Mesendoderm (in vitro differentiated cells): ENCODE results near the gene QRFPR.

Experiments used
- DNase-seq: peaks from one replicate; pipeline ENCODE4 v3.0.0; 2013
- H2AK5ac ChIP-seq: 2 replicates; pipeline ENCODE4 v1.6.1; 2013; ENCODE audit warnings: low read length, inconsistent platforms
- H2BK120ac ChIP-seq: 2 replicates; pipeline ENCODE4 v1.6.1; 2013; ENCODE audit warnings: low read depth, mild to moderate bottlenecking, low read length, moderate library complexity, mixed read lengths
- H2BK15ac ChIP-seq: replicated peaks from 2 replicates; pipeline ENCODE4 v1.6.1; 2013; ENCODE audit warnings: low read depth, mild to moderate bottlenecking, moderate library complexity
- H2BK5ac ChIP-seq: 2 replicates; pipeline ENCODE4 v1.6.1; 2013; ENCODE audit warnings: low read length, inconsistent platforms
- H3K18ac ChIP-seq: 2 replicates; pipeline ENCODE4 v1.6.1; 2013; ENCODE audit warnings: mild to moderate bottlenecking, low read length, mixed read lengths
- H3K23ac ChIP-seq: one replicate; pipeline ENCODE4 v1.6.1; 2013; ENCODE audit warnings: low read length
- H3K27ac ChIP-seq: 2 replicates; pipeline ENCODE4 v1.5.1; 2013; ENCODE audit warnings: low read depth, mild to moderate bottlenecking, inconsistent platforms, low read length, moderate library complexity
- H3K27me3 ChIP-seq: 2 replicates; pipeline ENCODE4 v1.6.1; 2013; ENCODE audit warnings: low read length, control low read depth, mild to moderate bottlenecking, inconsistent platforms; ENCODE audit not compliant: insufficient read depth, poor library complexity
- H3K36me3 ChIP-seq: 2 replicates; pipeline ENCODE4 v1.6.1; 2013; ENCODE audit warnings: low read length, inconsistent platforms; ENCODE audit not compliant: control insufficient read depth, insufficient read depth
- H3K4ac ChIP-seq: one replicate; pipeline ENCODE4 v1.6.1; 2013; ENCODE audit warnings: low read depth, mild to moderate bottlenecking, low read length, moderate library complexity
- H3K4me1 ChIP-seq: 2 replicates; pipeline ENCODE4 v1.6.1; 2013; ENCODE audit warnings: low read depth, low read length, inconsistent platforms; ENCODE audit not compliant: control insufficient read depth
- H3K4me2 ChIP-seq: 2 replicates; pipeline ENCODE4 v1.6.1; 2013; ENCODE audit warnings: low read length
- H3K4me3 ChIP-seq: 2 replicates; pipeline ENCODE4 v1.5.1; 2013; ENCODE audit warnings: mild to moderate bottlenecking, low read length
- H3K56ac ChIP-seq: one replicate; pipeline ENCODE4 v1.6.1; 2013; ENCODE audit warnings: low read length
- H3K79me1 ChIP-seq: 2 replicates; pipeline ENCODE4 v1.6.1; 2013; ENCODE audit warnings: low read length, inconsistent platforms
- H3K79me2 ChIP-seq: 2 replicates; pipeline ENCODE4 v1.6.1; 2013; ENCODE audit warnings: mild to moderate bottlenecking, low read length; ENCODE audit not compliant: control insufficient read depth, insufficient read depth
- H3K9ac ChIP-seq: 2 replicates; pipeline ENCODE4 v1.6.1; 2013; ENCODE audit warnings: low read length, inconsistent platforms
- H4K5ac ChIP-seq: one replicate; pipeline ENCODE4 v1.6.1; 2013; ENCODE audit warnings: low read length
- H4K8ac ChIP-seq: one replicate; pipeline ENCODE4 v1.6.1; 2013; ENCODE audit warnings: low read depth, mild to moderate bottlenecking, control low read depth, low read length, moderate library complexity
- WGBS: extraction: QIAGEN DNeasy Blood & Tissue Kit; methylation state at CpG from one replicate; pipeline ENCODE4 v1.1.7; 2013; ENCODE audit warnings: low lambda C conversion rate, missing lambda C conversion rate; ENCODE audit not compliant: insufficient coverage; ENCODE audit errors: extremely low coverage; 5-methylcytosine and 5-hydroxymethylcytosine counted together

Gene QRFPR

DNA sequence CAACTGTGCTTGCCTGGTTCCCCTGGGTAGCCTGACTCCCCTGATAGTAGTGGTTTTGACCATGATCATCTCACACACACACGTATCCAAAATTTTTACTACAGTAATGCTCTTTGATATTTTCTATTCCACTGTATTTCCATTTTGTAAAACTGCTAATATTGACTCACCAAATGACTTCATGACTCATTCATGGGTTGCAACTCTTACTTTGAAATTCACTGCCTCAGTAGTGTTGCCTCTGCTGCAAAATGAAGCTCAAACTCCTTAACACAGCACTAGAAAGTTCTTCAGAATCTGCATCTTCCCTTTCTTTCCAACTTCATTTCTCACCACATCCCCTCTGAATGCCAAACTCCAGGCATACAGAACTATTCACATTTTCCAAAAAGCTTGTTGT, 20.3 kb downstream of the QRFPR start:
- H3K27ac ChIP-seq, result no peak overlapping the region
- no peaks in the 10 kb centered on the region for H3K79me1 ChIP-seq
- H3K18ac ChIP-seq, result no peak overlapping the region
- no peak overlapping the region for H2BK5ac ChIP-seq
- no peak overlapping the region for H3K4me2 ChIP-seq
- H2BK120ac ChIP-seq, result no peak overlapping the region
- H4K8ac ChIP-seq, result no peak overlapping the region
- H3K4ac ChIP-seq, result no peak overlapping the region
- no peak overlapping the region for H4K5ac ChIP-seq
- no CpG with 5 or more reads among the region's 1 CpG for WGBS
- no peak overlapping the region for H3K4me3 ChIP-seq
- no peaks in the 10 kb centered on the region for H3K27me3 ChIP-seq
- H3K79me2 ChIP-seq, result no peaks in the 10 kb centered on the region
- no peak for DNase-seq
- H2BK15ac ChIP-seq, result no peak overlapping the region
- no peaks in the 10 kb centered on the region for H3K36me3 ChIP-seq
- no peak overlapping the region for H2AK5ac ChIP-seq
- H3K4me1 ChIP-seq, result no peaks in the 10 kb centered on the region
- H3K9ac ChIP-seq, result no peak overlapping the region
- H3K56ac ChIP-seq, result no peak overlapping the region
- H3K23ac ChIP-seq, result no peak overlapping the region

DNA sequence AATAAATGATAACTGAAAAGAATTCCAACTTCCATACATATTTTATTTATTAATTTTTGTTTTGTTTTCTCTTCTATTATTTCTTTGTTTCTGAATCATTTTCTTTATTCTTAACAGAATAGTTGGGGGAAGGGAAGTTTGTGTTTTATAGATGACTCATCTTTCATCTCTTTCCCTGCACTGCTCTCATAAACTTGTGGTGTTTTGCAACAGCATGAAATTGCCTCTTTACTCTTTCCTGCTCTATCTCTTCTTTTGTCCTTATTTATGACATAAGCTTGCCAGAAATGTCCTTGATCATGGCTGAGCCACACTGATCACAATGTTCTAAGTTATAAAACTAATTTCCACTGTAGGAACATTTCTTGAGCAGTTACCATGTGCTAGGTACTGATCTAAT, 22.3 kb downstream of the QRFPR start:
- no peak overlapping the region for H4K5ac ChIP-seq
- H3K4ac ChIP-seq, result no peak overlapping the region
- H2BK15ac ChIP-seq, result no peak overlapping the region
- no peak overlapping the region for H3K56ac ChIP-seq
- H3K4me3 ChIP-seq, result no peak overlapping the region
- H3K9ac ChIP-seq, result no peak overlapping the region
- H3K27ac ChIP-seq, result no peak overlapping the region
- H4K8ac ChIP-seq, result no peak overlapping the region
- H3K79me2 ChIP-seq, result no peaks in the 10 kb centered on the region
- no peaks in the 10 kb centered on the region for H3K36me3 ChIP-seq
- no peak overlapping the region for H2BK120ac ChIP-seq
- no peak overlapping the region for H3K23ac ChIP-seq
- H3K79me1 ChIP-seq, result no peaks in the 10 kb centered on the region
- H2AK5ac ChIP-seq, result no peak overlapping the region
- H3K27me3 ChIP-seq, result no peaks in the 10 kb centered on the region
- no peak overlapping the region for H3K18ac ChIP-seq
- no peak for DNase-seq
- no peak overlapping the region for H3K4me2 ChIP-seq
- no peaks in the 10 kb centered on the region for H3K4me1 ChIP-seq
- H2BK5ac ChIP-seq, result no peak overlapping the region

DNA sequence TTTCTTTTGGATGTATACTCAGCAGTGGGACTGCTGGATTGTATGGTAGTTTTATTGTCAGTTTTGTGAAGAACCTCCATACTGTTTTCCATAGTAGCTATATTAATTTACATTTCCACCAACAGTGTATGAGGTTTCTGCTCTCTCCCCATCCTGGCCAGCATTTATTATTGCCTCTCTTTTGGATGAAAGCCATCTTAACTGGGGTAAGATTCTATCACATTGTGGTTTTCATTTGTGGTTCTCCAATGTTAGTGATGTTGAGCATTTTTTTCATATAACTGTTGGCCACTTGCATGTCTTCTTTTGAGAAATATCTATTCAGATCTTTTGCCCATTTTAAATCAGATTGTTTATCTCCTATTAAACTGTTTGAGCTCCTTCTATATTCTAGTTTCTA, 27.6 kb downstream of the QRFPR start:
- H3K4ac ChIP-seq, result no peak overlapping the region
- H3K27ac ChIP-seq, result no peak overlapping the region

DNA sequence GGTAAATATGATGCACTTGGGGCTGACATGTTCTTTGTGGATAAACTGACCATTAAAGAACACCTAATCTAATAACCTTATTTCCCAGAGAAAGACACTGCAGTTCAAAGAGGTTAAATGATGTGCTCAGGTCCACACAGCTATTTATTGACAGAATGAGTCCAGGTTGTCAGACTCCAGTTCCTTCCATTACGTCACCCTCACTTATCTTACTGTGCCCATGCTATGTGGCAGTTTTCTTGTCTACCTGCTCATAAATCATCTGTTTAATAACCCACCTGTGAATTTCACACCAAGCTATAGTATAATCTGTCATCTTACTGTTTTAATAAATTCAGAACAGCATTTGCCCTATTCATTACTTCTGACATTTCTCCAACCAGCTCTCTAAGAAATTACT, 36.7 kb downstream of the QRFPR start:
- Histone ChIP-seq H3K79me1 (no peaks in the 10 kb centered on the region), H2AK5ac (no peak overlapping the region), H3K4me1 (no peaks in the 10 kb centered on the region), H3K56ac (no peak overlapping the region), H2BK5ac (no peak overlapping the region), H3K36me3 (no peaks in the 10 kb centered on the region), H4K8ac (no peak overlapping the region), H2BK120ac (no peak overlapping the region), H4K5ac (no peak overlapping the region), H3K23ac (no peak overlapping the region), H3K4me2 (no peak overlapping the region), H3K4me3 (no peak overlapping the region), H3K27ac (no peak overlapping the region), H2BK15ac (no peak overlapping the region), H3K4ac (no peak overlapping the region), H3K9ac (no peak overlapping the region), H3K27me3 (no peaks in the 10 kb centered on the region), H3K79me2 (no peaks in the 10 kb centered on the region), H3K18ac (no peak overlapping the region)
- DNase-seq, result no peak
- no CpG with 5 or more reads among the region's 1 CpG for WGBS

More for the DNA sequence above, 27.6 kb downstream of the QRFPR start:
- Histone ChIP-seq H3K23ac (no peak overlapping the region), H4K5ac (no peak overlapping the region), H4K8ac (no peak overlapping the region), H3K36me3 (no peaks in the 10 kb centered on the region), H2BK120ac (no peak overlapping the region), H3K18ac (no peak overlapping the region), H3K27me3 (no peaks in the 10 kb centered on the region), H2BK15ac (no peak overlapping the region), H3K4me1 (no peaks in the 10 kb centered on the region), H2BK5ac (no peak overlapping the region), H3K79me1 (no peaks in the 10 kb centered on the region), H3K79me2 (no peaks in the 10 kb centered on the region), H2AK5ac (no peak overlapping the region), H3K9ac (no peak overlapping the region), H3K56ac (no peak overlapping the region), H3K4me3 (no peak overlapping the region), H3K4me2 (no peak overlapping the region)
- DNase-seq, result no peak

DNA sequence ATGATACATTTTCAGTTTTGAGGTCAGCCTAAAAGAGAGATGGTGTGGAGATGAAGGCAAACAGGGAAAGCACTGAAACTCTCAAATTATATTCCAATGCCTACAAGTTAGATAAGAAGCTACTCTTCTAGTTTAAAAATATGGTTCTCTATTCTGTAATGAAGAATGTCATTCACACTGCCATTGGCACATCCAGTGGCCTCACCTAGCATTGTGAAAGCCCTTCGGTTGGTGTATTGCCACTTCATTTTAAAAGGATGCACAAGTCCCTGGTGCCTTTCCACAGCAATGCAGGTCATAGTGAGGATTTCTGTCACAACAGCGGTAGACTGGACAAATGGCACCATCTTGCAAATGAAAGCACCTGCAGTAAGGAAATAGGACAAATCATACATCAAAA, 40.6 kb downstream of the QRFPR start:
- no peak overlapping the region for H3K4ac ChIP-seq
- no peaks in the 10 kb centered on the region for H3K79me1 ChIP-seq
- no peak overlapping the region for H3K9ac ChIP-seq
- no peak overlapping the region for H2BK120ac ChIP-seq
- no peak for DNase-seq
- no peak overlapping the region for H3K27ac ChIP-seq
- no peak overlapping the region for H2BK15ac ChIP-seq
- no peak overlapping the region for H3K23ac ChIP-seq
- H3K18ac ChIP-seq, result no peak overlapping the region
- H3K4me3 ChIP-seq, result no peak overlapping the region
- no peak overlapping the region for H4K5ac ChIP-seq
- no peak overlapping the region for H4K8ac ChIP-seq
- no CpG with 5 or more reads among the region's 2 CpGs for WGBS
- no peaks in the 10 kb centered on the region for H3K27me3 ChIP-seq
- H3K79me2 ChIP-seq, result no peaks in the 10 kb centered on the region
- no peaks in the 10 kb centered on the region for H3K36me3 ChIP-seq
- no peak overlapping the region for H3K4me2 ChIP-seq
- H3K4me1 ChIP-seq, result peaks cover 2% of the 10 kb centered on the region
- H2BK5ac ChIP-seq, result no peak overlapping the region
- no peak overlapping the region for H3K56ac ChIP-seq
- H2AK5ac ChIP-seq, result no peak overlapping the region

DNA sequence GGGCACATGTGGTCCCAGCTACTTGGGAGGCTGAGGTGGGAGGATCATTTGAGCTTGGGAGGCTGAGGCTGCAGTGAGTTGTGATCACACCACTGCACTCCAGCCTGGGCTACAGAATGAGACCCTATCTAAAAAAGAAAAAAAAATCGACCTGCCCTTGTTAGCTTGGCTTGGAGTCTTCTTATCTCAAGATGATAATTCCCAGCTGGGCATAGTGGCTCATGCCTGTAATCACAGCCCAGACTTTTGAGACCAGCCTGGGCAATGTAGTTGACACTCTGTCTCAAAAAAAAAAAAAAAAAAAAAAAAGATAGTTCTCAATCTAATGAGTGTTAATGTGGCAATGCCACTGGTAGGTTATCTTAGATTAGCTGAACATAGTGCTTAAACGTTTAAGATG, 41.0 kb downstream of the QRFPR start:
- H3K4me2 ChIP-seq, result no peak overlapping the region
- no peaks in the 10 kb centered on the region for H3K79me2 ChIP-seq
- peak; percentile 47 for DNase-seq
- H2BK15ac ChIP-seq, result no peak overlapping the region
- no peaks in the 10 kb centered on the region for H3K36me3 ChIP-seq
- H3K27ac ChIP-seq, result no peak overlapping the region
- H2AK5ac ChIP-seq, result no peak overlapping the region
- H3K4ac ChIP-seq, result no peak overlapping the region
- no peaks in the 10 kb centered on the region for H3K79me1 ChIP-seq
- H3K4me1 ChIP-seq, result peaks cover 2% of the 10 kb centered on the region
- no peak overlapping the region for H3K9ac ChIP-seq
- WGBS, result no CpG with 5 or more reads among the region's 2 CpGs
- H2BK5ac ChIP-seq, result no peak overlapping the region
- no peaks in the 10 kb centered on the region for H3K27me3 ChIP-seq
- no peak overlapping the region for H4K5ac ChIP-seq
- no peak overlapping the region for H3K18ac ChIP-seq
- no peak overlapping the region for H4K8ac ChIP-seq
- H3K56ac ChIP-seq, result no peak overlapping the region
- H2BK120ac ChIP-seq, result no peak overlapping the region
- no peak overlapping the region for H3K4me3 ChIP-seq
- H3K23ac ChIP-seq, result no peak overlapping the region
